GM18907 (cell line): Measurements from ENCODE around the gene UHMK1.
A peak's percentile ranks its signal among the peaks of the same experiment; 100 is the strongest.

Experiments used
- ATAC-seq: cut with Tn5 transposase; IDR thresholded peaks from one replicate; pipeline ENCODE4 v1.9.1; 2021; ENCODE audit warnings: mild to moderate bottlenecking, moderate library complexity; ENCODE audit not compliant: unreplicated experiment

UHMK1 gene

GRCh38 chr1:162527314-162527713, 29.7 kb downstream of the UHMK1 start:
- ATAC-seq: no peak

GRCh38 chr1:162530307-162530987, 32.8 kb downstream of the UHMK1 start:
- ATAC-seq: peak; percentile 91

GRCh38 chr1:162530988-162531319, 33.3 kb downstream of the UHMK1 start:
- no peak for ATAC-seq

- no peak for ATAC-seq
Measured at GRCh38 chr1:162535501-162535900, 37.9 kb downstream of the UHMK1 start.

GRCh38 chr1:162536511-162536910, 38.9 kb downstream of the UHMK1 start:
- ATAC-seq: no peak

GRCh38 chr1:162537216-162537615, 39.6 kb downstream of the UHMK1 start:
- ATAC-seq: no peak

GRCh38 chr1:162538815-162539431, 41.3 kb downstream of the UHMK1 start:
- ATAC-seq: no peak

- no peak for ATAC-seq
Measured at GRCh38 chr1:162541619-162542141, 44.1 kb downstream of the UHMK1 start.

GRCh38 chr1:162543228-162543627, 45.6 kb downstream of the UHMK1 start:
- no peak for ATAC-seq

GRCh38 chr1:162548170-162548569, 50.6 kb downstream of the UHMK1 start:
- no peak for ATAC-seq

GRCh38 chr1:162549001-162549400, 51.4 kb downstream of the UHMK1 start:
- no peak for ATAC-seq

GRCh38 chr1:162550925-162551324, 53.3 kb downstream of the UHMK1 start:
- no peak for ATAC-seq

GRCh38 chr1:162551969-162552683, 54.5 kb downstream of the UHMK1 start:
- ATAC-seq: no peak

- ATAC-seq: no peak
Measured at GRCh38 chr1:162552684-162553252, 55.1 kb downstream of the UHMK1 start.

GRCh38 chr1:162554258-162554657, 56.6 kb downstream of the UHMK1 start:
- ATAC-seq: no peak

GRCh38 chr1:162557536-162557935, 59.9 kb downstream of the UHMK1 start:
- no peak for ATAC-seq

- ATAC-seq: no peak
Measured at GRCh38 chr1:162560303-162561036, 62.9 kb downstream of the UHMK1 start.

GRCh38 chr1:162561037-162561615, 63.5 kb downstream of the UHMK1 start:
- ATAC-seq: peak; percentile 97

GRCh38 chr1:162561616-162562469, 64.2 kb downstream of the UHMK1 start, which contains the start of gene UAP1:
Gene UAP1, plus strand, starts transcription at chr1:162561722. Its CDS starts 4,347 bp downstream, at chr1:162566069.
- peak; percentile 48 for ATAC-seq

- ATAC-seq: no peak
Measured at GRCh38 chr1:162562470-162562828, 64.8 kb downstream of the UHMK1 start.
